CD4-positive, alpha-beta T cell treated with Interleukin-6 at 100 ng/mL for 8 hours (primary cell): ENCODE results near the gene NPBWR2.

Experiments used
- DNase-seq: peaks from one replicate; pipeline ENCODE4 v3.0.0-alpha.2; 2020; ENCODE audit warnings: mixed read lengths, low spot score

Gene NPBWR2

DNA sequence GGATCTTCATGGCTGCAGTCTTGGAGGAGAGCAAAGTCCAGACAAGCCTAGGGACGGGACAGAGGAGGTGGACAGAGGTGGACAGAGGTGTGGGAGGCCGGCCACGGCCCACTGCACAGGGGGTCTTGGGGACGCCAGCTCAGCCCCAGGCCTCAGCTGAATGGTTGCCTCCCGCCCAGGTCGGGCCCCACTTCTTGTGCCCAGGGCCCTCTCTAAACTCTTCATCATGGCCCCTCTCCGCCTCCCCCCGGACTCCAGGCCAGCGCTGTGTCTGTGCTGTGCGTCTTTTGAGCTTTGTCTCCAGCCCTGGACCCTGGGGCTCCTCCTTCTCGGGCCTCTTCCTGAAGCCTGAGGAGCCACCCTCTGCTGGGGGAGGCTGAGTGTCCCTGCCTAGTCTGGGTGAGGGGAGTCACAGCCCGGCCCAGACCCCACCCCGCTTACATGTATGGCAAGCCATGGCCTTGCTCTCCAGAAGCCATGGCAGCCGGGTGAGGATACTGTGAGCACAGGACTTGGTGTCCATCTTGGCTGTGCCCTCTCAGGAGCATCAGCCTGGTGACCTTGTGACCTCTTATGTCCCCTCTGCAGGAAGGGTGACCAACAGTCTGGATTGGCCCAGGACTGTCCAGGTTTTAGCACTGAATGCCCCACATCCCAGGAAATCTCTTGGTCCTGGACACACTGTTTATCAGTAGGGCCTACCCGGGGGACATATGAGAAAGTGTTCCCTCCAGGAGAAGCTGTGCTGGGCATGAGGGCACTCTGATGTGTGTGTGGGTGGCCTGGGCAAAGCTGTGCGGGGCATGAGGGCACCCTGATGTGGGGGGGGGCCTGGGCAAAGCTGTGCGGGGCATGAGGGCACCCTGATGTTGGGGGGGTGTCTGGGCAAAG is 9.4 kb upstream of the NPBWR2 start:
- DNase-seq, result no peak

DNA sequence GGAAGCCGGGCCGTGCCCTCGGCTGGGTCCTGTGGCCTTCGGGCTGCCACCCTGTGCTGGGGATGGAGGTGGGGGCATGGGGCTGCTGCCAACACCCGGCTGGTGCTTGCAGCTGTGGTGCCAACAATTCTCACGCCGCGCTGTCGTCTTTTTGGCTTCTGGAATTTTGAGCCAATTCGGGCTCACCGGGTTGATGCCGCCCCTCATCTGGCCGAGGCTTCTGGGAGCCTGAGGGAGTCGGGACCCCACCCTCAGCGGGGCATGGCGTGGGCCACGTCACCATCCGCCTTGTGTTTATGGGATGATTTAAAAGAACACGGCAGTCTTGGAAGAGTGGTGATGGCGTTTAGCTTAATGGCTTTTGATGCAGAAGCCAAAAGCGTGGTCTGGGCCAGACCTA is 8.7 kb upstream of the NPBWR2 start:
- DNase-seq, result no peak

- no peak for DNase-seq
Measured at GRCh38 chr20:64115171-64115911, 8.0 kb upstream of the NPBWR2 start.

- DNase-seq, result no peak
Measured at GRCh38 chr20:64114356-64114971, 7.1 kb upstream of the NPBWR2 start.

DNA sequence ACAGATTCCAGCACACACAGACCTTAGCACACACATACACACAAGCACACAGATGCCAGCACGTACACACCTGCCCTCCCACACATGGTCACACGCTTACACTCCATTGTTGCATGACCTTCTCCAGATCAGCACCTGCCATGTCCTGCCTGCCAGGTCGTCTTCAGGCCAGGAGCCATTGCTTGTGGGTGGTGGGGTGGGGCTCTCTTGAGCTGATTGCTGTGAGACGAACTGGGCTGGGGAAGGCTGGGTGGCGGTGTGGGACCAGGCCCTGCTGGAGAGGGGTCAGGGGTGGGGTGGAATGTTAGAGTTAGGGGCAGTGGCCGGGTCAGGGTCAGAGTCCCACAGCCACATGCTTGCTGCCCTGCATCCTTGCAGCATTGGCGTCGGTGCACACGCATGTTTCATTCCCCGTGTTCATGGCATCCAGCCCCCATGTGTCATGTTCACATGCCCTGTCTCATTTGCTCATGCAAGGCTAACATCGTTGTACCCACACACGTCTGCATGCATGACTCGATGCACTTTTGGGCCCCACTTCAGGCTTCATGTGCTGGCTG is 6.5 kb upstream of the NPBWR2 start:
- no peak for DNase-seq

GRCh38 chr20:64113444-64113775 is 6.0 kb upstream of the NPBWR2 start:
- no peak for DNase-seq

DNA sequence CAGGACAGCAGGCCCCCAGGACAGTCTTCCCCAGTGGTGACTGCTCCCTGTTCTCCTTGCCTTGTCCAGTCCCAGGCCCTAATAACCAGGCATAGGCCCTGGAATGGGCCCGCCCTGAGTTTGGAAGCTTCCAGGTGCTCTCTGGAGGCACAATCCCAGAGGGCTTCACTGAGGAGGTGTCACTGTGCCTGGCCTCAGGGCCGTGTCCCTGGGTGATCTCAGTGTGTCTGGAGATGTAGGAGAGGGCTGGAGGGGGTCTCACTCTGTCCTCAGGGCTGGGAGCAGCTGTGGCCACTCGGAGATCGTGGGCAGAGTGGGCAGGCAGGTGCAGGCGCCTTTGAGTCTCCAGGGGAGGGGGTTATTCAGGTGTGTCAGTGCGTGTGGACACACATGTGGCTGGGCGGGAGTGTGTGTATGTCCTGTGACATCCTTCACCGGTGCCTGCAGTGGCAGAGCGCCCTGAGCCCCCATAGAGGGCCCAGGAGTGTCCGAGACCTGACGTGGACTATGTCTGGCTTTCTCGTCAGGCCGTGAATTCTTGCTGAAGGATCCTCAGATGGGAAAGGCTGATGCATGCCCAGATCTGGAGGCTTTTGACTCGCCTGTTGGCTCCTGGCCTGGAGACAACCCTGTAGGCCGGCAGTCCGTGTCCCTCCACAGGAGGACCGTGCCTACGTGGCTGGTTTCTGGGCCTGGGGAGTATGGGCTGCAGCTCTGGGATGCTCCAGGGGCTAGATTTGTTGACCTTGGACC is 5.5 kb upstream of the NPBWR2 start:
- no peak for DNase-seq

DNA sequence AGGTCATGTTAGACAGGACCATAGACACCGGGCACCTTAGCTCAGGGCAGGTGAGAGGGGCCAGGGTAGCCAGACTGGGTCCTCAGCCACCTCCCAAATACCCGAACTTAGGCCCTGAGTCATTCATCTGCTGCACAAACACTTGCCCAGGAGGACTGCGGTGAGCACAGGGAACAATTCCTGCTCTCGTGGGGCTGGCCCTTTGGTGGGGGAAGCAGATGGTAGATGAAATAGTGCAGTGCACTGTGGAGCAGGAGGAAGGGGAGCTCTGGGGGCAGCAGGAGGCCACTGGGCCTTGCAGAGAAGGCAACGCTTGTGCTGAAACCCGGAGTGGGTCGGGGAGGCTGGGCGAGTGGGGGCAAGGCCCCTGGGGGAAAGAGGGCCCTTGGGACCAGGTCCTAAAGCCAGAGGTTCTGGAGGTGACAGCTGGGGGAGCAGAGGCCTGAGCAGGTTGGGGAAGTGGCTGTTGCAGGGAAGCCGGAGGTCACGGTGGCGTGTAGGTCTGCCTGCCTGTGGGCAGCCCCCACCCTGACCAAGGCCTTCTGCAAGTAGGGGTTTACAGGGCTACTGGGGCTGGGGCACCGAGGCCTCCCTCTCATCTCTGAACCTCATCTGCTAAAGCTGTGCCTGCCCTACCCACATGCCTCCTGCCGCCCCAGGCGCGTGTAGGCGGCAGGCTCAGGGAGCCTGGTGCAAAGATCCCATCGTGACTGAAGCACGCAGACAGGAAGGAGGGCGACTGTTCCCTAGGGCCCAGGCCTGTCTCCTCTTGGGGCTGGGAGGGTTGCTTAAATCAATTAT is 4.7 kb upstream of the NPBWR2 start:
- no peak for DNase-seq

DNA sequence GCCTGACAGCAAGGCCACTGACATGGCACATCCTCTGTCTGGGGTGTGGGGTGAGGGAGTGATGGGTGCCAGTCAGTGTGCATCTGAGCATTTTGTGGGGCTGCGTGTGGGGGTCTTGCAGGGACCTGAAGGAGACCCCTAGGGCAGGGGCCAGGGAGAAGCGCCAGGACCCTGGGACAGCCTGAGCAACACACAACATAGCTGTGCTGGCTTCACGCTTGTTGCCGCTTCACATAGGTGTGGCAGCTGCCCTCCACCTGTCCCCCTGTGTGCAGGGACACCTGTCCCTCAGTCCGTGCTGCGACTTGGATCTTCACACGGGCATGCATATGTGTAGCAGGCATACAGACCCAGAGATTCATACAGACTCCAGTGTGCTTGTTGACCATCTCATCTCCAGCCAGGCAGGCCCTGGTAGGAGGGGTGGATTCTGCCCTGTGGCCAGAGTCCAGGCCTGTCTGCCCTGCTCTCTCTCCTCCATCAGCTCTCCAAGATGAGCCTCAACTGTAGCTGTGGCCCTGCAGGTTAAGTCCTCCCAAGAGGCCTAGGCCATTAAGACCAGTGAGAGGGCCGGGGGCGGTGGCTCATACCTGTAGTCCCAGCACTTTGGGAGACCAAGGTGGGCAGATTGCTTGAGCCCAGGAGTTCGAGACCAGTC is 3.2 kb upstream of the NPBWR2 start:
- DNase-seq, result no peak

- no peak for DNase-seq
Measured at GRCh38 chr20:64109831-64110391, 2.5 kb upstream of the NPBWR2 start.

DNA sequence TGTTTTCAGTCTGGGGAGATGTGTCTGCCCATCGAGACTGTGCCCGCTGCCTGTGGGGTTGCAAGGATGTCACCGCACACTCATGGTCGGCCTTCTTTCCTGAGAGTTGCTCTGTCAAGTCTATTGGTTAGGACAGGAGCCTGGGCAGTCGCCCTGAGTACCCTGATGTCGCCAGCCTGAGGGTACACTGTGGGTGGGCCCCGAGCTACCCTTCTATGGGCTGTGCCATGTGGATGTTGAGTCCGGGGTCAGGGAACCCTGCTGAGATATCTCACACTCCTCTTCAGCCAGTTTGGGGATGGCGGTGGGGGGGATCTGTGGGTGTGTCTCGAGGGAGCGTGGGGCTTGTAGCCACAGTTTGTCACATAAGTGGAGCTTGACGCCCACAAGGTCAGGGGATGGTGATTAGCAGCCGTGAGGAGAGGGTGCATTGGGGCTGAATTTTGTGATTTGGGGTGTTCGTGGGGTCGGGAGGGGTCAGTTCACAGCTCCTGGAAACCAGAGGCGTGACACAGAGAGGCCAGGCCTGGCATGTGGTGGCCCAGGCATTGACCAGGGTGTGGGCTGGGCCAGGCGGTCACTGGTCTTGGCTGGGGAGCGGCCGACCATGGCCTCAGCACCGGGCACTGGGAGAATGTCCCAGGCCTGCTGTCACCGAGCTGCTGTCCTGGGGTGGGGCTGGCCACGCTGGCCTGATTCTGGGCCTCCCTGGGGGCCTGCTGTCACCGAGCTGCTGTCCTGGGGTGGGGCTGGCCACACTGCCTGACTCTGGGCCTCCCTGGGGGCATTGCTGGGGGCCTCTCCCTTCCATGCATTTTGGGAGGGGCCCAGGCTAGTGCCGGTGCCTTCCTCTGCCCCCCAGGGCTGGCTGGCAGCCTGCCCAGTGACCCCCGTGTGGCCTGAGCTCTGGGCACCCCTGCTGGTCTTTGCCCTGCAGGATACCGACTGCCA is 1.6 kb upstream of the NPBWR2 start:
- DNase-seq, result no peak

- no peak for DNase-seq
Measured at GRCh38 chr20:64107736-64108457, 532 bp upstream of the NPBWR2 start.

DNA sequence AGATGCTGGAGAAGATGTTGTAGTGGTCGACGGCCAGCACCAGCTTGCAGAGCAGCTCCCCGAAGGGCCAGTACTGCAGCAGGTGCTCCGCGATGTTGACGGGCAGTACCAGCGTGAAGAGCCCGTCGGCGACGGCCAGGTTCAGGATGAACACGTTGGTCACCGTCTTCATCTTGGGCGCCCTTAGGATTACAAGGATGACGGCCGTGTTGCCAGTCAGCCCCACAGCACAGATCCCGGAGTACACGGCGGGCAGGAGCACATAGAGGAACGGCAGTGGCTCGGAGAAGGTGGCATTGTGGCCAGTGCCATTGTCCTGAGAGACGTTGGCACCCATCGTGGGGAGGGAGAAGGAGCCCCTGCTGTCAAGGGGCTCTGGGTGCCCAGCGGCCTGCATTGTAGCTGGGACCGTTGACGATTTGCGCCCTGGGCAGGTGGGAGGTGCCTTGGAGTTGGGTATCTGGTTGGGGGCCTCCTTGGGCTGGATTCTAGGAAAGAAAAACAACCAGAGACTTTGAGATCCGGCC is 867 bp downstream of the NPBWR2 start:
- DNase-seq, result no peak

DNA sequence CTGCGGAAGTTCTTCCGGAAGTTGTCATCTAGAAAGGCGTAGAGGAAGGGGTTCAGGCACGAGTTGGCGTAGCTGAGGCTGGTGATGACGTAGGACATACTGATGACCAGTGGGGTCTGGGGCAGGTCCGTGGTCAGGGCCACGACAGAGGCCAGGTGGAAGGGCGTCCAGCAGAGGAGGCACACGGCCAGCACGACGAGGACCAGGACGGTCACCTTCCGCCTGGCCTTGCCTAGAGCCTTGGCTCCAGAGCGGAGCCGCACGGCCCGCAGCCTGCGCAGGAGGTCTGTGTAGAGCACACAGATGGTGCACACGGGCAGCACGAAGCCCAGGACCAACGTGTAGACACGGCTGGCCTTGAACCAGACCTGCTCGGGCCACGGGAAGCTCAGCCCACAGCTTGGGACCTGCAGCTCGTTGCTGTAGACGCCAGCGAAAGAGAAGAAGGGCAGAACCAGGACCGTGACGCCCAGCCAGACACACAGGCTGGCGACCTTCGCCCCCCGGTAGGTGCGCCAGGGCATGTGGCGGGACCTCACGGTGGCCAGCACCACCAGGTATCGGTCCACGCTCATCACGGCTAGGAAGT is 1.4 kb downstream of the NPBWR2 start:
- DNase-seq, result no peak

GRCh38 chr20:64104667-64105451 is 2.5 kb downstream of the NPBWR2 start:
- DNase-seq, result no peak

- no peak for DNase-seq
Measured at GRCh38 chr20:64103871-64104666, 3.3 kb downstream of the NPBWR2 start.
